Esophagus squamous epithelium (tissue), 5 donors: ENCODE data around the gene NUCB1. TPM values are rescaled to one million over a fixed set of nuclear protein-coding genes. Genes with fewer than 3 reads are reported as not detected.
"Not testable (repeated sequence)": the region's sequence is repeated elsewhere in the genome, so short reads cannot be mapped to it uniquely, and the experiment has no call there.

Experiments
- DNase-seq: peaks from one replicate; lab custom pipeline; 2025; lab: John Stamatoyannopoulos, UW
- H3K27ac ChIP-seq, 4 donors: fragments of 200-600 bp; sonication (generic); one replicate each; pipeline ENCODE4 v1.5.1; 2016 to 2019; ENCODE audit warnings: mild to moderate bottlenecking in 1 of 4
- H3K27me3 ChIP-seq, 4 donors: fragments of 200-600 bp; sonication (generic); 1 replicate in 3 of 4; 2 replicates in 1 of 4; pipeline versions ENCODE4 v1.5.1 to v1.6.0; 2017 to 2021; ENCODE audit warnings: antibody characterized with exemption in 1 of 4
- H3K36me3 ChIP-seq, 3 donors: fragments of 200-600 bp; sonication (generic); one replicate each; pipeline ENCODE4 v1.5.1; 2016 to 2019
- H3K4me1 ChIP-seq, 3 donors: fragments of 200-600 bp; sonication (generic); one replicate each; pipeline ENCODE4 v1.5.1; 2017 to 2019
- H3K4me3 ChIP-seq, 4 donors: fragments of 200-600 bp; sonication (generic); 1 replicate in 3 of 4; 2 replicates in 1 of 4; pipeline ENCODE4 v1.5.1; 2016 to 2019; ENCODE audit warnings: mild to moderate bottlenecking in 2 of 4, moderate library complexity in 1 of 4
- H3K9me3 ChIP-seq, 3 donors: fragments of 200-600 bp; sonication (generic); one replicate each; pipeline ENCODE4 v1.5.1; 2016 to 2019
- CTCF ChIP-seq, 6 experiments: fragments of 450-650 bp in 4 of 6; fragments of 200-600 bp in 2 of 6; sonication (generic) in 2 of 6; IDR thresholded peaks; one replicate each; pipeline ENCODE4 v1.5.1; 2016 to 2019; ENCODE audit warnings: antibody characterized with exemption in 6 of 6, mild to moderate bottlenecking in 4 of 6, moderate library complexity in 4 of 6
- POLR2A ChIP-seq, 4 donors: fragments of 450-650 bp; IDR thresholded peaks; one replicate each; pipeline ENCODE4 v1.6.1; 2017; ENCODE audit warnings: antibody characterized with exemption in 4 of 4, mild to moderate bottlenecking in 4 of 4, moderate library complexity in 3 of 4
- WGBS, 2 donors: methylation state at CpG; one replicate each; pipeline ENCODE4 v1.1.5; 2018; 5-methylcytosine and 5-hydroxymethylcytosine counted together
- intact Hi-C: fragments of 100-400 bp; cut with DNase I; formaldehyde crosslinking; loops from one replicate; pipeline ENCODE4 v1.15.0; 2022
- total RNA-seq, 4 donors: library from RNA; depleted of rRNA; stranded (reverse); fragments of >200 nt; gene quantifications; one replicate each; pipeline ENCODE4 v1.1.0, GENCODE V29; 2016
- donor health status: DM: yes; HTN: yes; CAD: no.

NUCB1 gene
- total RNA-seq, 4 donors from 2014 or later: 93.5 to 186 (median 157) TPM

- no peak overlapping the region for H3K4me3 ChIP-seq
- peaks cover 0 to 4% (median 0%) of the 10 kb centered on the region in 4 donors for H3K27me3 ChIP-seq
- intact Hi-C loops: no loop called here
- H3K9me3 ChIP-seq: no peaks in the 10 kb centered on the region
- 71 to 78% methylated on average over 1 to 2 of the region's 4 CpGs for WGBS, 2 donors
- H3K36me3 ChIP-seq: no peaks in the 10 kb centered on the region
- no peak for DNase-seq
- H3K4me1 ChIP-seq: peaks cover 0 to 21% (median 4%) of the 10 kb centered on the region in 3 donors
- H3K27ac ChIP-seq: no peak overlapping the region
- TF ChIP-seq POLR2A (IDR thresholded peaks at IDR 0.05) (no peak), CTCF (IDR thresholded peaks at IDR 0.05) (peak in 1 of 6 experiments; percentile 29)
Measured at GRCh38 chr19:48890551-48890950, 9.6 kb upstream of the NUCB1 start.

- Histone ChIP-seq H3K4me3 (no peak overlapping the region), H3K4me1 (peaks cover 4 to 38% (median 13%) of the 10 kb centered on the region in 3 donors), H3K27me3 (peaks cover 0 to 4% (median 0%) of the 10 kb centered on the region in 4 donors), H3K36me3 (no peaks in the 10 kb centered on the region), H3K27ac (peak overlapping the region in 1 of 4 donors; percentile 72), H3K9me3 (no peaks in the 10 kb centered on the region)
- DNase-seq: no peak
- WGBS, 2 donors: 86 to 94% methylated on average over 2 of the region's 21 CpGs
- intact Hi-C loops: no loop called here
- TF ChIP-seq POLR2A (IDR thresholded peaks at IDR 0.05): no peak
- TF ChIP-seq CTCF (IDR thresholded peaks at IDR 0.05): no peak
Measured at GRCh38 chr19:48895226-48895625, 4.9 kb upstream of the NUCB1 start.

- DNase-seq: no peak
- Histone ChIP-seq H3K27ac (peak overlapping the region; percentile 49 to 76 (median 70)), H3K4me3 (peak overlapping the region; percentile 13 to 56 (median 42)), H3K36me3 (no peaks in the 10 kb centered on the region), H3K9me3 (no peaks in the 10 kb centered on the region), H3K27me3 (peaks cover 0 to 4% (median 0%) of the 10 kb centered on the region in 4 donors), H3K4me1 (peaks cover 9 to 45% (median 14%) of the 10 kb centered on the region in 3 donors)
- TF ChIP-seq CTCF (IDR thresholded peaks at IDR 0.05) (no peak), POLR2A (IDR thresholded peaks at IDR 0.05) (no peak)
- 38 to 61% methylated on average over 8 to 10 of the region's 25 CpGs for WGBS, 2 donors
- intact Hi-C loops: no loop called here
Measured at GRCh38 chr19:48896191-48896720, 3.9 kb upstream of the NUCB1 start.

GRCh38 chr19:48897181-48897580 is 2.9 kb upstream of the NUCB1 start:
- Histone ChIP-seq H3K4me1 (peaks cover 18 to 46% (median 23%) of the 10 kb centered on the region in 3 donors), H3K4me3 (no peak overlapping the region), H3K36me3 (peaks cover 0 to 7% (median 0%) of the 10 kb centered on the region in 3 donors), H3K27ac (peak overlapping the region in 2 of 4 donors; percentile 32 to 76), H3K9me3 (no peaks in the 10 kb centered on the region), H3K27me3 (peaks cover 0 to 4% (median 0%) of the 10 kb centered on the region in 4 donors)
- WGBS, 2 donors: 68% methylated on average over 3 of the region's 5 CpGs; no CpG with 5 or more reads in 1 of the 2 donors
- DNase-seq: no peak
- intact Hi-C loops: no loop called here
- TF ChIP-seq POLR2A (IDR thresholded peaks at IDR 0.05) (no peak), CTCF (IDR thresholded peaks at IDR 0.05) (no peak)

GRCh38 chr19:48899386-48899749 is 744 bp upstream of the NUCB1 start:
- peak overlapping the region; percentile 55 to 93 (median 92) for H3K27ac ChIP-seq
- H3K9me3 ChIP-seq, H3K27me3 ChIP-seq, intact Hi-C loops, DNase-seq: not testable (repeated sequence)
- peaks cover 0 to 22% (median 0%) of the 10 kb centered on the region in 3 donors for H3K36me3 ChIP-seq
- WGBS, 2 donors: 70 to 81% methylated on average over 4 to 9 of the region's 11 CpGs
- H3K4me3 ChIP-seq: peak overlapping the region; percentile 60 to 84 (median 73)
- peaks cover 23 to 51% (median 23%) of the 10 kb centered on the region in 3 donors for H3K4me1 ChIP-seq
